ENCODE data around the gene C16orf78. TPM values are rescaled to one million over a fixed set of nuclear protein-coding genes. Genes with fewer than 3 reads are reported as not detected.

C16orf78 gene
- total RNA-seq, 1 donor from 2014 or later: not detected

DNA sequence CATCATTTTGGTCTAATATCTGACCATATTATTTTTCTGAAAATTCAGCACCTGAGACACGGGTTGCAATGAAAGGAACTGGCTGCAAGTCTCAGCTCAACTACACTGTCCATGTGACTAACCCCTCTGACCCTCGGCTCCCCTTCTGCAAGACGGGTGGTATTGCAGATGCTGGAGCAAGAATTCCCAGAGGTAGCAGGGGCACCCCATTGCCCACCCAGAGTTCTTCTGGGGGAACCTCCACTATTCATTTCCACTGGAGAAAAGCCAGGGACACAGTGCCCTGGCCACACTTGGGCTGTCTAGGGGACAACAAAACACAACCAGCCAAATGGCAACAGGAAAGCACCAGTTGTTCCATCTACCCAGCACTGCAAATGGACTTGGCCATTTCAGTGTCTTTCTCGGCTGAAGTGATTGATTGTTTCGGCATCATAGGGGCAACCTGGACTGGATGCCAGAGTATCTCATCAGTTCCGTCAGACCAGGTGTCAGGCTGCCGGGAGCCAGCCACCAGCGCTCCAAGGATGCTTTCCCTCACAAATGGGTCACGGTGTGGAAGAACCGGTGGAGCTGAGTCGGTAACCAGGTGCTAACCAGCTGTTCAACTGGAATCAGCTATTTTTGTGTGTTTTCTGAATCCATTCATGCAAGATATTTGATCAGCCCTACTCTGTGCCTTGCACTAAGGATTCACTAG, 58.1 kb downstream of the C16orf78 start:
- H3K9me3 ChIP-seq (ENCODE audit: insufficient read depth, low read depth, low read length): no peaks in the 10 kb centered on the region
- H2AFZ ChIP-seq (ENCODE audit: low read depth, low read length): no peak overlapping the region
- no peak for TF ChIP-seq EZH2 (IDR thresholded peaks at IDR 0.05; ENCODE audit: insufficient read depth, low read length)
- TF ChIP-seq, protein P1, sequence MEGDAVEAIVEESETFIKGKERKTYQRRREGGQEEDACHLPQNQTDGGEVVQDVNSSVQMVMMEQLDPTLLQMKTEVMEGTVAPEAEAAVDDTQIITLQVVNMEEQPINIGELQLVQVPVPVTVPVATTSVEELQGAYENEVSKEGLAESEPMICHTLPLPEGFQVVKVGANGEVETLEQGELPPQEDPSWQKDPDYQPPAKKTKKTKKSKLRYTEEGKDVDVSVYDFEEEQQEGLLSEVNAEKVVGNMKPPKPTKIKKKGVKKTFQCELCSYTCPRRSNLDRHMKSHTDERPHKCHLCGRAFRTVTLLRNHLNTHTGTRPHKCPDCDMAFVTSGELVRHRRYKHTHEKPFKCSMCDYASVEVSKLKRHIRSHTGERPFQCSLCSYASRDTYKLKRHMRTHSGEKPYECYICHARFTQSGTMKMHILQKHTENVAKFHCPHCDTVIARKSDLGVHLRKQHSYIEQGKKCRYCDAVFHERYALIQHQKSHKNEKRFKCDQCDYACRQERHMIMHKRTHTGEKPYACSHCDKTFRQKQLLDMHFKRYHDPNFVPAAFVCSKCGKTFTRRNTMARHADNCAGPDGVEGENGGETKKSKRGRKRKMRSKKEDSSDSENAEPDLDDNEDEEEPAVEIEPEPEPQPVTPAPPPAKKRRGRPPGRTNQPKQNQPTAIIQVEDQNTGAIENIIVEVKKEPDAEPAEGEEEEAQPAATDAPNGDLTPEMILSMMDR (IDR thresholded peaks at IDR 0.05; ENCODE audit: insufficient read depth, low read depth, low read length): no peak
- H4K20me1 ChIP-seq (ENCODE audit: insufficient read depth, low read length): no peaks in the 10 kb centered on the region
- no peaks in the 10 kb centered on the region for H3K36me3 ChIP-seq (ENCODE audit: insufficient read depth, low read length)
- no peak overlapping the region for H3K9ac ChIP-seq (ENCODE audit: low read length)
- H3K27me3 ChIP-seq (ENCODE audit: insufficient read depth, low read length): no peaks in the 10 kb centered on the region
- Mint-ChIP-seq H3K9me3 (ENCODE audit: unreplicated experiment) (peaks cover 8% of the 10 kb centered on the region), H3K27ac (ENCODE audit: unreplicated experiment) (no peak overlapping the region), H3K4me3 (ENCODE audit: unreplicated experiment) (no peak overlapping the region), H3K4me1 (ENCODE audit: low read depth, unreplicated experiment) (no peaks in the 10 kb centered on the region), H3K27me3 (ENCODE audit: low read depth, unreplicated experiment) (peaks cover 55% of the 10 kb centered on the region), H3K36me3 (ENCODE audit: low read depth, unreplicated experiment) (no peaks in the 10 kb centered on the region)
- no peak overlapping the region for H3K27ac ChIP-seq (ENCODE audit: low read depth, low read length)
- no peaks in the 10 kb centered on the region for H3K4me1 ChIP-seq (ENCODE audit: insufficient read depth, low read length)
- no peak overlapping the region for H3K4me2 ChIP-seq (ENCODE audit: low read length)
- FAIRE-seq (no peak), DNase-seq (ENCODE audit: low read depth) (no peak)
- H3K4me3 ChIP-seq (ENCODE audit: insufficient read depth, low read depth, low read length): no peak overlapping the region
- no peaks in the 10 kb centered on the region for H3K79me2 ChIP-seq (ENCODE audit: insufficient read depth, low read length)

DNA sequence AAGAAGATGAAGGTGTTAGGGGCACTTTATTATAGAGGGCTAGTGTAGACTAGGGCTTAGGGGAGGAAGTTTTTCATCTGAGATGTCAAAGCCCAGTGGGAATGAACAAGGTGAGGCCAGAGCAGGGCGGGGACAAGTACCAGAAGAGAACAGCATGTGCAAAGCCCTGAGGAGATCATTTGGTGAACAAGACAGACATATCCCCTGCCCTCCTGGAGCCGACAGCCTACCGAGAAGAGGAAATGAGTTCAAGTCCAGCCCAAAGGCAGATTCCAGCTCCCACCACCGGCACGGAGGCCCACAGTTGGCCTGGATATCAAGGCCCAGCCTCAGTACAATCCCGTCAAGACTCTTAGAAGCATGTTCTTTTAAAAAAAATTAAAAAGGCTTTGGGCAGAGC, 61.1 kb downstream of the C16orf78 start:
- Mint-ChIP-seq H3K4me3 (ENCODE audit: unreplicated experiment) (no peak overlapping the region), H3K27me3 (ENCODE audit: low read depth, unreplicated experiment) (peaks cover 61% of the 10 kb centered on the region), H3K9me3 (ENCODE audit: unreplicated experiment) (no peaks in the 10 kb centered on the region), H3K4me1 (ENCODE audit: low read depth, unreplicated experiment) (no peaks in the 10 kb centered on the region), H3K27ac (ENCODE audit: unreplicated experiment) (no peak overlapping the region), H3K36me3 (ENCODE audit: low read depth, unreplicated experiment) (no peaks in the 10 kb centered on the region)
- TF ChIP-seq EZH2 (IDR thresholded peaks at IDR 0.05; ENCODE audit: insufficient read depth, low read length): no peak
- TF ChIP-seq, protein P1 (IDR thresholded peaks at IDR 0.05; ENCODE audit: insufficient read depth, low read depth, low read length): no peak
- H3K9me3 ChIP-seq (ENCODE audit: insufficient read depth, low read depth, low read length): no peaks in the 10 kb centered on the region
- no peak overlapping the region for H2AFZ ChIP-seq (ENCODE audit: low read depth, low read length)
- no peaks in the 10 kb centered on the region for H4K20me1 ChIP-seq (ENCODE audit: insufficient read depth, low read length)
- no peak for FAIRE-seq
- H3K27me3 ChIP-seq (ENCODE audit: insufficient read depth, low read length): peaks cover 2% of the 10 kb centered on the region
- H3K9ac ChIP-seq (ENCODE audit: low read length): no peak overlapping the region
- H3K36me3 ChIP-seq (ENCODE audit: insufficient read depth, low read length): no peaks in the 10 kb centered on the region
- no peak for DNase-seq (ENCODE audit: low read depth)
- no peaks in the 10 kb centered on the region for H3K4me1 ChIP-seq (ENCODE audit: insufficient read depth, low read length)
- no peak overlapping the region for H3K27ac ChIP-seq (ENCODE audit: low read depth, low read length)
- H3K79me2 ChIP-seq (ENCODE audit: insufficient read depth, low read length): no peaks in the 10 kb centered on the region
- no peak overlapping the region for H3K4me2 ChIP-seq (ENCODE audit: low read length)
- no peak overlapping the region for H3K4me3 ChIP-seq (ENCODE audit: insufficient read depth, low read depth, low read length)

DNA sequence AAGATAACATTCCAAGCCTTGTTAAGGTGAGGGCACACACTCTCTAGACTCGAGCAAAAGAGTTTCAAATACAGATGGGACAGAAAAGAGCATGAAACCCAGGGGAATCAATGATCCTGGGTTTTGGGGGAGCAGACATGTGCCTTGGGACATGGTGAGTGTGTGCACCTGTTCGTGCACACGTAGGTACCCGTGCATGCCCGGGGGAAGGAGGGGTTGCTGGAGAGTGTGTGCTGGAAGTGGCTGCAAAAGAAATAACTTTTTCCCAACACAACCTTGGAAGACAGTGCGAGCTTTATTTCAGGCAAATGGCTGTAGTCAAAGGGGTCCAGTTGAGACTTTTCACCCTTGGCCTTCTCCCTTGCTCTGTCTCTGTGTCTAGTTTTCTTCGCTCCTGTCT, 62.6 kb downstream of the C16orf78 start:
- no peak for FAIRE-seq
- no peak overlapping the region for H3K27ac Mint-ChIP-seq (ENCODE audit: unreplicated experiment)

More for the DNA sequence above, 62.6 kb downstream of the C16orf78 start:
- Histone ChIP-seq H3K27ac (ENCODE audit: low read depth, low read length) (no peak overlapping the region), H3K4me1 (ENCODE audit: insufficient read depth, low read length) (no peaks in the 10 kb centered on the region), H3K79me2 (ENCODE audit: insufficient read depth, low read length) (no peaks in the 10 kb centered on the region), H3K4me3 (ENCODE audit: insufficient read depth, low read depth, low read length) (no peak overlapping the region), H3K4me2 (ENCODE audit: low read length) (no peak overlapping the region), H3K9me3 (ENCODE audit: insufficient read depth, low read depth, low read length) (no peaks in the 10 kb centered on the region), H3K9ac (ENCODE audit: low read length) (no peak overlapping the region), H4K20me1 (ENCODE audit: insufficient read depth, low read length) (no peaks in the 10 kb centered on the region), H3K27me3 (ENCODE audit: insufficient read depth, low read length) (peaks cover 2% of the 10 kb centered on the region), H3K36me3 (ENCODE audit: insufficient read depth, low read length) (no peaks in the 10 kb centered on the region), H2AFZ (ENCODE audit: low read depth, low read length) (no peak overlapping the region)
- no peaks in the 10 kb centered on the region for H3K9me3 Mint-ChIP-seq (ENCODE audit: unreplicated experiment)
- TF ChIP-seq, protein P1 (IDR thresholded peaks at IDR 0.05; ENCODE audit: insufficient read depth, low read depth, low read length): no peak
- no peak for TF ChIP-seq EZH2 (IDR thresholded peaks at IDR 0.05; ENCODE audit: insufficient read depth, low read length)
- peaks cover 66% of the 10 kb centered on the region for H3K27me3 Mint-ChIP-seq (ENCODE audit: low read depth, unreplicated experiment)
- no peaks in the 10 kb centered on the region for H3K36me3 Mint-ChIP-seq (ENCODE audit: low read depth, unreplicated experiment)
- no peak for DNase-seq (ENCODE audit: low read depth)
- no peak overlapping the region for H3K4me3 Mint-ChIP-seq (ENCODE audit: unreplicated experiment)
- no peaks in the 10 kb centered on the region for H3K4me1 Mint-ChIP-seq (ENCODE audit: low read depth, unreplicated experiment)
